DMS153 (cell line): ENCODE results near the gene HS6ST3.
"Not testable (repeated sequence)": the region's sequence is repeated elsewhere in the genome, so short reads cannot be mapped to it uniquely, and the experiment has no call there.

ENCODE experiments used
- DNase-seq: peaks from one replicate; lab custom pipeline; 2025; lab: John Stamatoyannopoulos, UW

HS6ST3 gene

DNA sequence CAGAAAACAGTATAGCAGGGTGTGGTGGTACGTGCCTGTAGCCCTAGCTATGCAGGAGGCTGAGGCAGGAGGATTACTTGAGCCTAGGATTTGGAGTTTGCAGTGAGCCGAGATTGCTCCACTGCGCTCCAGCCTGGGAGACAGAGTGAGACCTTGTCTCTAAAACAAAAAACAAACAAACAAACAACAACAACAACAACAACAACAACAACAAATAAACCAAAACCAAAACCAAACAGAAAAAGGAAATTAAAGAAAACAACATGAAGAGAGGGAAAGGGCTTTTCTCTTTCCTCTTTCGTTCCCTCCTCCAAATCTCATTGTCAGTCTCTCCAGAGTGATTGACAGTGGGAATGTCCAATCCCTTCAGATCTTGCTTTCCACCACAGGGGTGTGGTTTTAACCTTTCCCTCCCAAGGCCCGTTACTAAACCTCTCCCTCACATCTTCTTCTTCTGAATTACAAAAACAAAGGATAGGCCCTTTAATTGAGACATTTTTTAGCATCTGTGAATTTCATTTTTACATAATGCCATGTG lies 341.2 kb downstream of the HS6ST3 start:
- DNase-seq: no peak

- no peak for DNase-seq
Observed at GRCh38 chr13:96444676-96445075, 354.8 kb downstream of the HS6ST3 start.

- DNase-seq: no peak
Observed at GRCh38 chr13:96449920-96450319, 360.0 kb downstream of the HS6ST3 start.

GRCh38 chr13:96450326-96451020 lies 360.6 kb downstream of the HS6ST3 start:
- no peak for DNase-seq

DNA sequence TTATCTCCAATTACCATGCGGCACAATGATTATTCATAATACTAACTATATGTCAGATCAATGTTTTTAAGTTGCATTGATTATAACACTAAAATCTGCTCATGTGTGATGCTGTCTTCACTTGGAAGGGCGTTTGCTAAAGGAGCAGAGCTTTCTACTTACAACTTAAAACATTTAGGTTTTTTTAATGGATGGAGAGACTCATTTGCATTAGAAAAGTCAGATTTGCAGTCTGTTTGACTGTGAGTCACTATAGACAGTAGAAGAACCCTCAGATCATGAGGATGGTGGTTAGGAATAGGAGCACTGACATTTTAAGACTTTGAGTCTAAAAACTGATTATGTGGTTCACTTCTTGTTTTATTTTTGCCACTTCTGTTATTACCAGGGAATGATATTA lies 364.6 kb downstream of the HS6ST3 start:
- DNase-seq: no peak

DNA sequence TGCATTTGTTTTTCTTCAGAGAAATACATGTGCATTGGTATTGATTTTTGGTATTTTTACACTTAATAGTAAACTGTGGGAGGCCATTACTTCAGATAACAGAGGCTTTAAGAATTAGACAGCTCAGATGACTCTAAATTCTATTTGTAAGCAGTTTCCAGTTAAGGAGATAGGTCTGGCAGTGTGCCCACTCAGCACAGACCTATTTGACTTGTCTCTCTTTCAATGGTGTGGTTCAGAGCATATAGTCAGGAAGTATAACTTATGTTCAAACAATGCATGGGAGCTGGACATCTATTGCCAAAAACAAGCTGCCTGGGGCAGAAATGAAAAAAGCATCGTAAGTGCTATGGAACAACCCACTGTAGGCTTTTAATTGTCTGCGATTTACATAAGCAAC lies 370.7 kb downstream of the HS6ST3 start:
- DNase-seq: peak; percentile 64

GRCh38 chr13:96473526-96474180 lies 383.7 kb downstream of the HS6ST3 start:
- DNase-seq: no peak

GRCh38 chr13:96474181-96474557 lies 384.3 kb downstream of the HS6ST3 start:
- DNase-seq: no peak

- DNase-seq: no peak
Observed at GRCh38 chr13:96475103-96475502, 385.2 kb downstream of the HS6ST3 start.

- DNase-seq: no peak
Observed at GRCh38 chr13:96481482-96481881, 391.6 kb downstream of the HS6ST3 start.

GRCh38 chr13:96490496-96490989 lies 400.6 kb downstream of the HS6ST3 start:
- DNase-seq: no peak

GRCh38 chr13:96491103-96491502 lies 401.2 kb downstream of the HS6ST3 start:
- DNase-seq: no peak

DNA sequence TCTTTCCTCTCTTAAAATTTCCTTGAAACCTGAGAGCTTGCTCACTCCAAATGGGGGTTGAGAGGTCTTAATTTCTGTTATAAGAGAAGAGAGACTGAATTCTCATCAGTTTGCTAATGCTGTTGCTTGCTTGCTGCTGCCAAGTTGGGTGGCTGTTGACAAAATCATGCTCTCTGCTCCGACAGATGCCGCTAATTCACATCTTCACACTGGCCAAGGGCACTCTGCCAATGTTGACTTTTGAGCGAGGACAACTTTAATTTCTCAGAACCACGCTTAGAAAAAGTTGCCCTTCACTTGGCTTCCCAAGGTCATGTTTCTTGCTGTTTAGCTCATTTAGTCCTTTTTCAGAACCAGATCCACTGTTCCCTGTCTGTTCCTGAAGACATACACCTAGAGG lies 402.9 kb downstream of the HS6ST3 start:
- no peak for DNase-seq

GRCh38 chr13:96499656-96500055 lies 409.7 kb downstream of the HS6ST3 start:
- DNase-seq: no peak

- no peak for DNase-seq
Observed at GRCh38 chr13:96500953-96501352, 411.0 kb downstream of the HS6ST3 start.

DNA sequence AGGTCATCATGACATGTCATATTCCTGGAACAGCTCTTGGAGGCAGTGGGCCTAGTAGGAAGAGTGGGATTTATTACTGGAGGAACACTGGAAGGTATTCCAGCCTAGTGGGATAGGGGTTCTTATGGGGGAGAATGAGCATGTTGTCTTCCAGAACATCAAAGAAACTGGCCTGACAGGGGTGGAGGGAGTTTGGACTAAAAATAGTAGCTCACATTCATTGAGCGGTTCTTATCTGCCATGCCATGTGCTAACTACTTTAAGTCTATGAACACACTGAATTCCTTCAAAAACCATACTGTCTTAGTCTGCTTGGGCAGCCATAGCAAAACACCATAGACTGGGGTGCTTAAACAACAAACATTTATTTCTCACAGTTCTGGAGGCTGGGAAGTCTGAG lies 413.6 kb downstream of the HS6ST3 start:
- DNase-seq: no peak

DNA sequence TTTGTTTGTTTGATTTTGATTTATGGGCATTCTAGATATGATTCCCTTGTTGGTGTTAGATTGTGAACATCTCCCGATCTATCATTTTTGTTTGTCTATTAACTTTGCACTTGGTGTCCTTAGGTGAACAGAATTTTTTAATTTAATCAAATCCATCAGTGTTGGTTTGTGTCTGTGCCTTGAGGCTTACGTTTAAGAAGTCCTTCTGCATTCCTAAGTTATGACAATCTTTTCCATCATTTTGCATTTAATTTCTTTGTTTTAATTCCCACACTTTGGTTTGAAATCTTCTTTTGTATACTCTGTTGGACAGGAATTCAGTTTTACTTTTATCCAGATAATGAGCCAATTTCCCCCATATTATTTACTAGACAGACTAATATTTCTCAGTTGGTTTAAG lies 421.7 kb downstream of the HS6ST3 start:
- DNase-seq: no peak

GRCh38 chr13:96519380-96519779 lies 429.5 kb downstream of the HS6ST3 start:
- DNase-seq: no peak

- not testable (repeated sequence) for DNase-seq
Observed at GRCh38 chr13:96524398-96525020, 434.6 kb downstream of the HS6ST3 start.

DNA sequence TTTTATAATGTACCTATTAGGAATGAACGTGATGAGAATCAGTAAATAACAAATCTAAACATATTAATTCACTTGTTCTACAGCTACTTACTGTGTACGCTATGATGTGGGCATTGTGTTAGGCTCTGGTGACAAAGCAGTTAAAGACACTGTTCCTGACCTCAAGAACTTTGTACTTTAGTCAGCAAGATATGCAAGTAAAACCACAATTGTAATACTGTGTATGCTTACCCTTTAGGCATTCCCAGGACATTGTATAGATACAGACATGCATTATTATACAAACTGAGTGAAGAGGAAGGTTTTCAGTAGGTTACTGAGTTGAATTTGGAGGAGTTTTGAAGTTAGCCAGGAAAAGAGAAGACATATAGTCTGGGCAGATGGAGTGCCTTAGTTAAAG lies 435.8 kb downstream of the HS6ST3 start:
- DNase-seq: no peak

- DNase-seq: no peak
Observed at GRCh38 chr13:96527497-96527896, 437.6 kb downstream of the HS6ST3 start.

GRCh38 chr13:96532804-96533203 lies 442.9 kb downstream of the HS6ST3 start:
- no peak for DNase-seq

DNA sequence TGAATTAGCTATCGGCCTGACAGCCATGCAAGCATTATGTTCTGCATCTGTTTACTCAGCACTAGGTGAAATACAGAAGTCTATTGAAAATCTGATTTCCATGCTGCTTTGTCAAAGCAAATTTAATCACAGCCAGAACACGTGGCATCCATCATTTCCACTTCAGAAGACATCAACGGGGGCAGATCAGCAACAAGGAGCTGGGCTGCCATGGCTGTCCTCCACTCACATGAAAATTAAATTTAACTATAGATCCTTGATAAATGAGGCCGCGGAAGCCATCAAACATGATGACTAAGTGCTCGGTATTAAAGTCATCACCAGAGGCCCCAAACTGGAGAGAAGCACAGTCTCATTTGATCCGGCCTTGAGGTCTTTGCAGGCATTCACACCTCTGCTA lies 443.5 kb downstream of the HS6ST3 start:
- DNase-seq: no peak
